WERI-Rb-1 (cell line): ENCODE data around the gene LPP.

Source experiments
- DNase-seq: peaks from one replicate; pipeline ENCODE4 v3.0.0-alpha.2; 2020
- H3K27ac ChIP-seq: fragments of 250-450 bp; sonication (Bioruptor Pico); 2 replicates; pipeline ENCODE4 v1.5.1; 2020; ENCODE audit warnings: mild to moderate bottlenecking, moderate library complexity
- H3K27me3 ChIP-seq: fragments of 250-450 bp; sonication (Bioruptor Pico); 2 replicates; pipeline ENCODE4 v1.5.1; 2021; ENCODE audit warnings: mild to moderate bottlenecking, low read depth, moderate library complexity; ENCODE audit not compliant: insufficient read depth, severe bottlenecking
- H3K36me3 ChIP-seq: fragments of 250-450 bp; sonication (Bioruptor Pico); 2 replicates; pipeline ENCODE4 v1.5.1; 2020; ENCODE audit warnings: mild to moderate bottlenecking, moderate library complexity
- H3K4me3 ChIP-seq: 2 replicates; pipeline ENCODE4 v1.5.1; 2011; ENCODE audit warnings: low read depth, mild to moderate bottlenecking, control low read depth, low read length
- H3K9me3 ChIP-seq: fragments of 250-450 bp; sonication (Bioruptor Pico); 2 replicates; pipeline ENCODE4 v1.5.1; 2021; ENCODE audit warnings: mild to moderate bottlenecking, moderate library complexity; ENCODE audit not compliant: severe bottlenecking
- TF ChIP-seq, protein P1 (sequence below): IDR thresholded peaks from 2 replicates; pipeline ENCODE4 v1.5.1; 2011; ENCODE audit warnings: low read depth, mild to moderate bottlenecking, control low read depth, inconsistent platforms, low read length

LPP gene

DNA sequence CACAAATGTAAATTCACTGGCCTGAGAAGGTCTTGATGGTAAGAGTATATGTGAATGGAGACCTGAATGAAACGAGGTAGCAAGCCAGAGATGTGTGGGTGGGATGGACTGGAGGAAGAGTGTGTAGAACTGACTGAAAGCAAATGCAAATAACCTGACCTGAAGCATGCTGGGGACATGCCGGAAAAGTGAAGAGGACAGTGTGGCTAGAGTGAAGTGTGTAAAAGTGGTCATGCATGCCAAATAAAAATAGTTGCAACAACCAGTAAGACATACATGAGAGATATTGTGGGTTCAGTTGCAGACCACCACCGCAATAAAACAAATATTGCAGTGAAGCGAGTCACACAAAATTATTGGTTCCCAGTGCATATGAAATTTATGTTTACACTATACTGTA, 82.3 kb downstream of the LPP start:
- no peaks in the 10 kb centered on the region for H3K27me3 ChIP-seq
- no peak overlapping the region for H3K27ac ChIP-seq
- TF ChIP-seq, protein P1, sequence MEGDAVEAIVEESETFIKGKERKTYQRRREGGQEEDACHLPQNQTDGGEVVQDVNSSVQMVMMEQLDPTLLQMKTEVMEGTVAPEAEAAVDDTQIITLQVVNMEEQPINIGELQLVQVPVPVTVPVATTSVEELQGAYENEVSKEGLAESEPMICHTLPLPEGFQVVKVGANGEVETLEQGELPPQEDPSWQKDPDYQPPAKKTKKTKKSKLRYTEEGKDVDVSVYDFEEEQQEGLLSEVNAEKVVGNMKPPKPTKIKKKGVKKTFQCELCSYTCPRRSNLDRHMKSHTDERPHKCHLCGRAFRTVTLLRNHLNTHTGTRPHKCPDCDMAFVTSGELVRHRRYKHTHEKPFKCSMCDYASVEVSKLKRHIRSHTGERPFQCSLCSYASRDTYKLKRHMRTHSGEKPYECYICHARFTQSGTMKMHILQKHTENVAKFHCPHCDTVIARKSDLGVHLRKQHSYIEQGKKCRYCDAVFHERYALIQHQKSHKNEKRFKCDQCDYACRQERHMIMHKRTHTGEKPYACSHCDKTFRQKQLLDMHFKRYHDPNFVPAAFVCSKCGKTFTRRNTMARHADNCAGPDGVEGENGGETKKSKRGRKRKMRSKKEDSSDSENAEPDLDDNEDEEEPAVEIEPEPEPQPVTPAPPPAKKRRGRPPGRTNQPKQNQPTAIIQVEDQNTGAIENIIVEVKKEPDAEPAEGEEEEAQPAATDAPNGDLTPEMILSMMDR, result no peak
- no peaks in the 10 kb centered on the region for H3K36me3 ChIP-seq
- H3K9me3 ChIP-seq, result no peaks in the 10 kb centered on the region
- no peak overlapping the region for H3K4me3 ChIP-seq
- no peak for DNase-seq

DNA sequence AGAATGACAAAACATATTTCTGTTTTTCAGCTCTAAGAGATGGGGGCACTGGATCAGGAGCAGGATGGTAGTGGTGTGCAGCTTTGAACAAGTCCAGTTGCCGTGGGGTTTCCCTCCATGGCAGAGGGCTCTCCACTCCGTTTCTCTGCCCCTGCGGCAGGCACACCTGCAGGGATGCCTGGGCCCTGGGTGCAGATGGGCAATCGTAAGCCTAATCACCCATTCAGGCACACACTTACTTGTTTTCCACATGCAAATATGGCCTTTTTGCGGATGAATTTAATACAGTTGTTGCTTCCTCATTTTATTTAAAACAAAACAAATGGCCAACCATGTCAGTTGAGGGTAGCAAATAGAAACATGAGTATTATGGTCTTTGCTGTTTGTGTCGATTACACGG, 85.1 kb downstream of the LPP start:
- Histone ChIP-seq H3K4me3 (no peak overlapping the region), H3K27me3 (no peaks in the 10 kb centered on the region), H3K36me3 (no peaks in the 10 kb centered on the region), H3K27ac (no peak overlapping the region), H3K9me3 (no peaks in the 10 kb centered on the region)
- no peak for DNase-seq
- TF ChIP-seq, protein P1, result no peak

DNA sequence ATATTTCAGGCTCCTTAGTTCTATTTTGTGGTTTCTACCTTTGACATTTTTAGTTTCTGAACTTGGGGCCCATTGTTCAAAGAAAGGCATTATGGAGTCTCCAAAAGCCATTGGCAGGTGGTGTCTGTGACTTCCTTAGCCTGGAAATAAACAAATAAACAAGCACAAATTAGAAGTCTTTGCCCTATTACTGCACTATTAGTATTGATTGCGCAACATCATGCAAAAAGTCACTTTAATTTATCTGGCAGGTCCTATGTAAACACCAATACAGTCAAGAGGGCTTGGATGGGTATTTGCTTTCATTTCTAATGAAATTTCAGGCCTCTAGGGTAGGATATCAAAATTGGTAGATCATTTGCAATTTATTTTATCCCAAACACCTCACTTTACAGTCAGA, 85.6 kb downstream of the LPP start:
- Histone ChIP-seq H3K4me3 (no peak overlapping the region), H3K27me3 (no peaks in the 10 kb centered on the region), H3K36me3 (no peaks in the 10 kb centered on the region), H3K9me3 (no peaks in the 10 kb centered on the region), H3K27ac (no peak overlapping the region)
- TF ChIP-seq, protein P1, result no peak
- DNase-seq, result no peak

DNA sequence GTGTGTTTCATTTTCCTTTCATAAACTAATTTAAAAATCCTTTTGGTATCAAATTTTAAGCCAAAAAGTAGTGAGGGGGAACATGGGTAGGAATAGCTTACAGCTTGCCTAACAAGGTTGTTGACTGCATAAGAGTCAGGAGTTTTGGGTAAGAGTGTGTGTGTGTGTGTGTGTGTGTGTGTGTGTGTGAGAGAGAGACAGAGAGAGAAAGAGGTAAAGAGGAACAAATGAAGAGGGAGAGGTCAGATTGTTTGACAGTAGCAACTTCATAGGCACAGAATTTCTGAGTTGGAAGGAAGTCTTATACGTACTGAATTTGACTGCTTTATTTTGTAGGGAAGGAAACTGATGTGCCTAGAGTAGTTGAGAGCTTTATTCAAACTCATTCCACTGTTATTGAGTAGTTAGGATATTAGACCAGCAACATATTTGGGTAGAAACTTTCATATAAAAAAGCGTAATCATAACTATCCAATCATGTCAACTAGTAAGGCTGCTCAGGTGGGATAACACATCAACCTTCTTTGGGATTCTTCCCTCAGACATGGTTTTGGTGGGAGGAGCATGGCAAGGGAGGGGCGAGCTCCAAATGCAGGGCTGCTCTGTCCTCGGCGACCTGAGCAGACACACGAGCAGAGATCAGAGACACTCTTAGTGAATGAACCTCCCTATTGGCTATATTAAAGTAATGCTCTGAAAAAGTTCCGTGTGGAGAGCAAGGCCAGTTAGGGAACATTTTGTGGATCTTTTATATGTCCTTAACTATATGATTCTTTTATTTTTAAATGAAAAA, 86.4 kb downstream of the LPP start:
- no peaks in the 10 kb centered on the region for H3K9me3 ChIP-seq
- no peak for DNase-seq
- H3K27me3 ChIP-seq, result no peaks in the 10 kb centered on the region
- no peaks in the 10 kb centered on the region for H3K36me3 ChIP-seq
- TF ChIP-seq, protein P1, result no peak
- no peak overlapping the region for H3K4me3 ChIP-seq
- no peak overlapping the region for H3K27ac ChIP-seq

DNA sequence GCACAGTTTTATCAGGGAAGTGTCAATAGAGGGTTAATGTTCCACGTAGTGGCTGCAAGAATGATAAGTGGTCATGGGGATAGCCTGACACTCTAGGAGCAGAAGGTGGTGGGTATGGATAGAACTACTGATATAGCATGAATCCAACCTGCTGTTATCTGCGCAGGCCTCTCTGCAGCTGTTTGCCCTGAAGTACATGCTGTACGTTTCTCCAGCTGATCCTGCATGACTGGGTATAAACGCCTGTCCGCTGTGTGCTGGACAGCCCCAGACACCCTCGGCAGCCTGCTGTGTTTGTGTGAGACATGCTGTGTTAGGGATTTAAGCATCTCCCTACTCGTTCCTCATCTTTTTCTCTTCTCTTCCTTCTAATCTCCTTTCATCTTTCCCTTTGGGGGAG, 87.1 kb downstream of the LPP start:
- no peak for DNase-seq
- H3K27me3 ChIP-seq, result no peaks in the 10 kb centered on the region
- no peaks in the 10 kb centered on the region for H3K36me3 ChIP-seq
- no peak overlapping the region for H3K27ac ChIP-seq
- no peak overlapping the region for H3K4me3 ChIP-seq
- TF ChIP-seq, protein P1, result no peak
- no peaks in the 10 kb centered on the region for H3K9me3 ChIP-seq

DNA sequence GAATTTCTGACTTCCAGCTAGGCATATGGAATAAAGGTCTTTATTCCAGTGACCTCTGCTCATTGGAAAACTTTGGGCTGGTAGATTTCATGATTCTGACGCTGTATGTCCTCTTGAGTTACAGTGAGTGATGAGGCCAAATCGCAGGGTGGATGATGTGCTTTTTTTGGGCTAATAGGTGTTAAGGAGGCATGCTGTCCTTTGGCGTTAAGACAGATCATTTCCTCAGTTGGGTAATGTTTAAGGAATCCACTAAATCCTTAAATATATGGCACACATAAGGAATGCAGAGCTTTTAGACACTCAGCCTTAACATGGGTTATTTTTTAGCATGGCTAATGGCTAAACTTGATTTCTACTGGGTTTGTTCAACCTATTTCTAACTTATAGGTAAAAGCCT, 87.9 kb downstream of the LPP start:
- H3K27me3 ChIP-seq, result no peaks in the 10 kb centered on the region
- DNase-seq, result no peak
- no peaks in the 10 kb centered on the region for H3K9me3 ChIP-seq
- H3K36me3 ChIP-seq, result no peaks in the 10 kb centered on the region
- no peak overlapping the region for H3K27ac ChIP-seq
- TF ChIP-seq, protein P1, result no peak
- H3K4me3 ChIP-seq, result no peak overlapping the region
